IPS-15b (cell line): ENCODE data around the gene ASB18.

Experiments used
- H3K27me3 ChIP-seq: one replicate; pipeline ENCODE4 v1.6.1; 2013; ENCODE audit warnings: low read length; ENCODE audit not compliant: control insufficient read depth, insufficient read depth
- H3K36me3 ChIP-seq: one replicate; pipeline ENCODE4 v1.6.1; 2013; ENCODE audit warnings: low read length; ENCODE audit not compliant: control insufficient read depth, insufficient read depth
- H3K4me1 ChIP-seq: one replicate; pipeline ENCODE4 v1.6.1; 2013; ENCODE audit warnings: mild to moderate bottlenecking, low read length; ENCODE audit not compliant: control insufficient read depth, insufficient read depth
- H3K4me3 ChIP-seq: one replicate; pipeline ENCODE4 v1.5.1; 2013; ENCODE audit warnings: low read depth, low read length
- H3K9ac ChIP-seq: one replicate; pipeline ENCODE4 v1.6.1; 2013; ENCODE audit warnings: low read depth, mild to moderate bottlenecking, low read length
- H3K9me3 ChIP-seq: one replicate; pipeline ENCODE4 v1.6.1; 2013; ENCODE audit warnings: mild to moderate bottlenecking, low read length; ENCODE audit not compliant: control insufficient read depth, insufficient read depth

Gene ASB18

GRCh38 chr2:236146436-236146835 is 117.8 kb downstream of the ASB18 start:
- peaks cover 8% of the 10 kb centered on the region for H3K27me3 ChIP-seq
- H3K4me3 ChIP-seq, result no peak overlapping the region
- H3K9ac ChIP-seq, result no peak overlapping the region
- no peaks in the 10 kb centered on the region for H3K36me3 ChIP-seq
- H3K9me3 ChIP-seq, result no peaks in the 10 kb centered on the region
- peaks cover 3% of the 10 kb centered on the region for H3K4me1 ChIP-seq

GRCh38 chr2:236143811-236144210 is 120.4 kb downstream of the ASB18 start:
- no peaks in the 10 kb centered on the region for H3K9me3 ChIP-seq
- H3K36me3 ChIP-seq, result no peaks in the 10 kb centered on the region
- no peak overlapping the region for H3K9ac ChIP-seq
- H3K4me3 ChIP-seq, result no peak overlapping the region
- H3K27me3 ChIP-seq, result peaks cover 2% of the 10 kb centered on the region
- H3K4me1 ChIP-seq, result peaks cover 3% of the 10 kb centered on the region
